RWPE2 (cell line): ENCODE results near the gene SLC13A1.

Experiments used
- ATAC-seq: fragments of 200-7000 bp; cut with Tn5 transposase; 3 replicates; pipeline ENCODE4 v1.9.1; 2021; ENCODE audit warnings: low read depth
- DNase-seq: peaks from one replicate; pipeline ENCODE4 v3.0.0-alpha.2; 2020; ENCODE audit warnings: low spot score
- H3K27ac ChIP-seq: fragments of 450-650 bp; 2 replicates; pipeline ENCODE4 v1.5.1; 2017; ENCODE audit warnings: mild to moderate bottlenecking; ENCODE audit not compliant: poor library complexity, severe bottlenecking
- H3K27me3 ChIP-seq: fragments of 250-450 bp; sonication (Bioruptor Pico); 2 replicates; pipeline ENCODE4 v1.5.1; 2021; ENCODE audit warnings: mild to moderate bottlenecking, moderate library complexity; ENCODE audit not compliant: insufficient read depth, poor library complexity, severe bottlenecking
- H3K36me3 ChIP-seq: fragments of 250-450 bp; sonication (Bioruptor Pico); 2 replicates; pipeline ENCODE4 v1.5.1; 2020; ENCODE audit warnings: low read depth, mild to moderate bottlenecking, moderate library complexity
- H3K4me1 ChIP-seq: fragments of 250-450 bp; sonication (Bioruptor Pico); 2 replicates; pipeline ENCODE4 v1.5.1; 2021; ENCODE audit warnings: mild to moderate bottlenecking, moderate library complexity; ENCODE audit not compliant: insufficient read depth, poor library complexity, severe bottlenecking
- H3K4me3 ChIP-seq: fragments of 250-450 bp; sonication (Bioruptor Pico); 2 replicates; pipeline ENCODE4 v1.5.1; 2021; ENCODE audit warnings: mild to moderate bottlenecking, moderate library complexity; ENCODE audit not compliant: severe bottlenecking
- H3K9me3 ChIP-seq: fragments of 250-450 bp; sonication (Bioruptor Pico); 2 replicates; pipeline ENCODE4 v1.5.1; 2021; ENCODE audit warnings: mild to moderate bottlenecking, moderate library complexity; ENCODE audit not compliant: severe bottlenecking
- TF ChIP-seq, protein P1 (sequence below): fragments of 450-650 bp; IDR thresholded peaks from one replicate; pipeline ENCODE4 v1.5.1; 2017; ENCODE audit warnings: mild to moderate bottlenecking, moderate library complexity; ENCODE audit not compliant: poor library complexity, severe bottlenecking

SLC13A1 gene, protein sequence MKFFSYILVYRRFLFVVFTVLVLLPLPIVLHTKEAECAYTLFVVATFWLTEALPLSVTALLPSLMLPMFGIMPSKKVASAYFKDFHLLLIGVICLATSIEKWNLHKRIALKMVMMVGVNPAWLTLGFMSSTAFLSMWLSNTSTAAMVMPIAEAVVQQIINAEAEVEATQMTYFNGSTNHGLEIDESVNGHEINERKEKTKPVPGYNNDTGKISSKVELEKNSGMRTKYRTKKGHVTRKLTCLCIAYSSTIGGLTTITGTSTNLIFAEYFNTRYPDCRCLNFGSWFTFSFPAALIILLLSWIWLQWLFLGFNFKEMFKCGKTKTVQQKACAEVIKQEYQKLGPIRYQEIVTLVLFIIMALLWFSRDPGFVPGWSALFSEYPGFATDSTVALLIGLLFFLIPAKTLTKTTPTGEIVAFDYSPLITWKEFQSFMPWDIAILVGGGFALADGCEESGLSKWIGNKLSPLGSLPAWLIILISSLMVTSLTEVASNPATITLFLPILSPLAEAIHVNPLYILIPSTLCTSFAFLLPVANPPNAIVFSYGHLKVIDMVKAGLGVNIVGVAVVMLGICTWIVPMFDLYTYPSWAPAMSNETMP

DNA sequence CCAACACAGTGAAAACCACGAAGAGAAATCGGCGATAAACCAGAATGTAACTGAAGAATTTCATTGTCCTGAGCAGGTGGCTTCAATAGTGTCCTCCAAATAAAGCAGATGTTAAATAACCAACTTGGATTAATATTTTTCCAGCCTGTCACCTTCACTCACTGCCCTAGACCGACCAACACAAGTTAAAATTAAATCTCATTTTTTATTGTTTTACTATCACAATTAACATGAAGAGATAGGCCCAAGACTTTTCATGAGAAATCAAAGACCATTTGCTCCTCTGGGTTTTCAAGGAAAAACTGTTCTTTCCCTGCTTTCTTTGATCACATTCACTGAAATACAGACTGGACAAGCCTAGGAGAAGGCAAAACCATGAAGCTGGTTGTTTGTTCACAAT, at the start of gene SLC13A1:
Gene SLC13A1 (minus strand): TSS at position 87 of the 400 bp plus-strand sequence. CDS start 23 bp downstream, at position 64.
- no peaks in the 10 kb centered on the region for H3K36me3 ChIP-seq
- DNase-seq: no peak
- TF ChIP-seq, protein P1, sequence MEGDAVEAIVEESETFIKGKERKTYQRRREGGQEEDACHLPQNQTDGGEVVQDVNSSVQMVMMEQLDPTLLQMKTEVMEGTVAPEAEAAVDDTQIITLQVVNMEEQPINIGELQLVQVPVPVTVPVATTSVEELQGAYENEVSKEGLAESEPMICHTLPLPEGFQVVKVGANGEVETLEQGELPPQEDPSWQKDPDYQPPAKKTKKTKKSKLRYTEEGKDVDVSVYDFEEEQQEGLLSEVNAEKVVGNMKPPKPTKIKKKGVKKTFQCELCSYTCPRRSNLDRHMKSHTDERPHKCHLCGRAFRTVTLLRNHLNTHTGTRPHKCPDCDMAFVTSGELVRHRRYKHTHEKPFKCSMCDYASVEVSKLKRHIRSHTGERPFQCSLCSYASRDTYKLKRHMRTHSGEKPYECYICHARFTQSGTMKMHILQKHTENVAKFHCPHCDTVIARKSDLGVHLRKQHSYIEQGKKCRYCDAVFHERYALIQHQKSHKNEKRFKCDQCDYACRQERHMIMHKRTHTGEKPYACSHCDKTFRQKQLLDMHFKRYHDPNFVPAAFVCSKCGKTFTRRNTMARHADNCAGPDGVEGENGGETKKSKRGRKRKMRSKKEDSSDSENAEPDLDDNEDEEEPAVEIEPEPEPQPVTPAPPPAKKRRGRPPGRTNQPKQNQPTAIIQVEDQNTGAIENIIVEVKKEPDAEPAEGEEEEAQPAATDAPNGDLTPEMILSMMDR: no peak
- no peaks in the 10 kb centered on the region for H3K4me1 ChIP-seq
- ATAC-seq: no peak
- H3K4me3 ChIP-seq: no peak within 1 kb of the TSS
- no peak within 1 kb of the TSS for H3K27ac ChIP-seq
- no peaks in the 10 kb centered on the region for H3K27me3 ChIP-seq
- no peaks in the 10 kb centered on the region for H3K9me3 ChIP-seq

DNA sequence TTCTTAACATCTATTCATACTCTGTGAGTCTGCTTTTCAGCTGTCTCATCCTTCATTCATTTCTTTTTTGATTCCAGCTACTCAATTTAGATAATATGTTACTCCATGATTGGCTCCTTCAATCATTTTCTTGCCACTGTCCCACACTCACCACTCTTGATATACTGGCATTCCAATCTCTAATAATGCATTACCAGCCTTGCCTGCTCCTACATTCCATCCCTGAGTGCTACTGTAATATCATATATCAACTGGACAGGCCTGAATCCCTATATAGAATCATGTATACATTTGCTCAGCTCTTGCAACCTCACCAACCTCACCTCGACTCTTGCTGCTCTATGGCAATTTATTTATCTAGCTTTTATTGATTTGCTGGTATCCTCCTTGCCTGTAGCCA, 45.0 kb upstream of the SLC13A1 start:
- H3K4me3 ChIP-seq: no peak overlapping the region
- ATAC-seq: no peak
- H3K4me1 ChIP-seq: no peaks in the 10 kb centered on the region
- H3K27ac ChIP-seq: no peak overlapping the region
- no peaks in the 10 kb centered on the region for H3K9me3 ChIP-seq
- H3K36me3 ChIP-seq: no peaks in the 10 kb centered on the region
- no peak for DNase-seq
- no peaks in the 10 kb centered on the region for H3K27me3 ChIP-seq
- TF ChIP-seq, protein P1: no peak

DNA sequence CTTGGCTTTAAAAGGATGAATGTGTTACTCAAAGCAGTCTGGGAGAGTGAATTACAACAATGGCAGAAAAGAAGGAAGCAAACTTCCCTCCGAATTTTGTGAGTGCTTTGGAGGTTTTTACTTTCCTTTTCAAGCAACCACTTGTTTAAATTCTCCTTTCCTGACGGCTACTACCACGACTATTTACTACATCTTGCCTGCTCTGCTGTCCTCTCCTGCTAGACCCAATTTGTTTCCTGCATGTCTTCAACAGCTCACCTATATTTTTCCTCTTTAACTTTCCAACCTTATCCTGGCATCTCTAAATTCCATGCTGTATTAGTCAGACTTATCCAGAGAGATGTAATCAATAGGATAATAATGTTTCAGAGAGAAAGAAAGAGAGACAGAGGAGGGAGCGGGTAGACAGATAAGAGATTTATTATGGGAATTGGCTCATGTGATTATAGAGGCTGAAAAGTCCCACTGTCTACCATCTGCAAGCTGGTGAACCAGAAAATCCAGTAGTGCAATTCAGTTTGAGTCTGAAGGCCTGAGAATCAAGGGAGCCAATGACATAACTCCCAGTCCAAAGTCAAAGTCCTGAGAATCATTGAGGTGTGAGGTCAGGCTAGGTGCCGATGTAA, 42.8 kb upstream of the SLC13A1 start:
- no peaks in the 10 kb centered on the region for H3K4me1 ChIP-seq
- H3K4me3 ChIP-seq: no peak overlapping the region
- no peak overlapping the region for H3K27ac ChIP-seq
- no peaks in the 10 kb centered on the region for H3K27me3 ChIP-seq
- H3K36me3 ChIP-seq: no peaks in the 10 kb centered on the region
- H3K9me3 ChIP-seq: no peaks in the 10 kb centered on the region
- no peak for ATAC-seq
- DNase-seq: no peak
- TF ChIP-seq, protein P1: no peak

DNA sequence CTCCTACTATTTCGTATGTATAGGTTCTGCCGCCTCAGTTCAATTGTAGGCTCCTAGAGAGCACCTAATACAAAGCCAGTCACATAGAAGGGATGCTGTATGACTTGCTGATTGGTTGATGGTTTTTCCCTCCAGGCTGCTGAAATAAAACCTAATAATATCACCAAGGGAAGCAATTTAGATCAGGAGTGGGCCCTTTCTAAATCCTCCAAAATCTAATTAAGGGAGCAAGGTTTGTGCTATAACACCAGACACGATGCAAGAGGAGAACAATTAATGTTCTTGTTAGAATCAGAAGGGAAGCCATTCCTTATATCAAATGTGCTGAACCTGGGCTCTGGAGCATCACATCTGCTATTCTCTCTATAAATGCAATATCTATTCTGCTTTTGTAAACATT, 42.0 kb upstream of the SLC13A1 start:
- H3K9me3 ChIP-seq: no peaks in the 10 kb centered on the region
- DNase-seq (no peak), ATAC-seq (no peak)
- H3K27me3 ChIP-seq: no peaks in the 10 kb centered on the region
- H3K27ac ChIP-seq: no peak overlapping the region
- TF ChIP-seq, protein P1: no peak
- no peak overlapping the region for H3K4me3 ChIP-seq
- no peaks in the 10 kb centered on the region for H3K36me3 ChIP-seq
- H3K4me1 ChIP-seq: no peaks in the 10 kb centered on the region
